Activated CD4-positive, alpha-beta T cell treated with anti-CD3 and anti-CD28 coated beads, Interleukin-10, Interleukin-2, amounts not matched to agents 100 ng/mL and 50 ng/mL, durations not matched to agents 16 hours and 8 hours (primary cell): ENCODE results near the gene CLSTN1.
"Not testable (repeated sequence)": the region's sequence is repeated elsewhere in the genome, so short reads cannot be mapped to it uniquely, and the experiment has no call there.

Experiments used
- DNase-seq: peaks from one replicate; pipeline ENCODE4 v3.0.0-alpha.2; 2020

CLSTN1 gene

DNA sequence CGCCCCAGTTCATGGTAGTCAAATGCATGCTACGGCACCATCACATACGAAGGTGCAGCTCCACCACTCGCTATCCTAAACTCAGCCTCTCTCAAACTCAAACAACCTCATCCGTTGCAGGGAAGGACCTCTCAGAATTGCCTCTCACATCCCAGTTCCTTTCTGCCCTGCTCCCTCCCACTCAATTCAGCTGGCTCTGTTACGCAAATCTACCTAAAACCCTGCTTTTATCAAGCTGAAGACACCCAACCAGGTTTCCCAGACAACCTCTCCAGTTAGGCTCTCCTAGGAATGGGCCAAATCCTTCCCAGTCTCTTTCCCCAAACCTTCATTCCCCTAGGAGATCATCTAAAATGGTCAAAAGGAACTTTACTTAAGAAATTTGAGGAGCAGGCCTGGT lies 62.9 kb downstream of the CLSTN1 start:
- DNase-seq = no peak

- DNase-seq = no peak
Measured at GRCh38 chr1:9759939-9760338, 63.8 kb downstream of the CLSTN1 start.

- no peak for DNase-seq
Measured at GRCh38 chr1:9758559-9759121, 65.1 kb downstream of the CLSTN1 start.

- no peak for DNase-seq
Measured at GRCh38 chr1:9755441-9755995, 68.2 kb downstream of the CLSTN1 start.

DNA sequence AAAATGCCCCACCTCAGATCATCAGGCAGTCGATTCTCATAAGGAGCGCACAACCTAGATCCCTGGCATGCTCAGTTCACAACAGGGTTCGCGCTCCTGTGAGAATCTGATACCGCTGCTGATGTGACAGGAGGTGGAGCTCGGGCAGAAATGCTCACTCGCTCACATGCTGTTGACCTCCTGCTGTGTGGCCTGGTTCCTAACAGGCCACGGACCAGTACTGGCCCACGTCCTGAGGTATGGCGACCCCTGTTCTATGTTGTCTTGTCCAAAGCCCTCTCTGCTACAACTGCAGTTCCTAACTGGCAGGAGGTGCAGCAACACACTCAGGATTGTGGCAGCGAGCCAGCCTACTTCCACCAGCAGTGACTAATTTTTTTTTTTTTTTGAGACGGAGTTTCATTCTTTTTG lies 70.6 kb downstream of the CLSTN1 start:
- no peak for DNase-seq

DNA sequence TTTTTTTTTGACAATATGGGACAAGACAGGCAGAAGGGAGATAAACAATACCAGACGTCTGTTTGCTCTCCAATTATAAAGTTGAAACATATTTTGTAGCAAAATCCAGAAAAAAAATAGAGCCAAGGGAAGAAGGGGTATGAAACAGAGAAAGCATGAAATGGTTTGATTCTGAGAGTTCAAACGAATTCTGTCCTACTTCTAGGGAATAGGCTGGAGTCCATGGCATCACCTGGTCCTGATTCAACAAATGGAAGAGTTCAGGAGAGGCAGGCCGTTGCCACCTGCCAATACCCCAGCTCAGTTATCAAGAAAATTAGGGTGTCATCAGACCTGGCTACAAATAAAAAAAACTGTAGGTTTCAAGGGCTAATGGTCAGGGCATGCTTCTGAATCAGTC lies 71.8 kb downstream of the CLSTN1 start:
- DNase-seq = no peak

- DNase-seq = no peak
Measured at GRCh38 chr1:9749361-9749760, 74.4 kb downstream of the CLSTN1 start.

GRCh38 chr1:9748391-9748790 lies 75.4 kb downstream of the CLSTN1 start:
- not testable (repeated sequence) for DNase-seq

DNA sequence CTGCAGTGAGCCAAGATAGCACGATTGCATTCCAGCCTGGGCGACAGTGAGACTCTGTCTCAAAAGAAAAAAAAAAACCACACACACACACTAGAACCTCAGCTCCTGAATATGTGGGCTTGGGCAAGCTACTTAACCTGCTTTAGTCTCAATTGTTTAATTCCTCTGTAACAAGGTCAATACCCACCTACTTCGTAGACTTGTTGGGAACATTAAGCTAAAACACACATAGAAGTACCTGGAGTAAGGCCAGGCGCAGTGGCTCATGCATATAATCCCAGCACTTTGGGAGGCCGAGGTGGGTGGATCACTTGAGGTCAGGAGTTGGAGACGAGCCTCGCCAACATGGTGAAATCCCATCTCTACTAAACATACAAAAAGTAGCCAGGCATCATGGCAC lies 77.1 kb downstream of the CLSTN1 start:
- no peak for DNase-seq

DNA sequence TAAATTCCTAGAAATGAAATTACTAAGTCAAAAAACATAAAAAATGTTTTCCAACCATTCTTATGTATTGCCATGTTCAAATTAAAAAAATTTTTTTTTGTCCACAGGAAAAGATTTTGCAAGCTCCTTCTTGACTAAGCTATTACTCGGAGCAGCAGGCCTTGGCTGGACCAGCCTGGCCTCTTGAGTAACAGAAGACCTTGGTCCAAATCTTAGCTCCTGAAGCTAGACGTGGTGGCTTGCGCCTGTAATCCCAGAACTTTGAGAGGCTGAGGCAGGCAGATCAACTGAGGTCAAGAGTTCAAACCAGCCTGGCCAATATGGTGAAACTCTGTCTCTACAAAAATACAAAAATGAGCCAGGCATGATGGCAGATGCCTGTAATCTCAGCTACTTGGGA lies 77.6 kb downstream of the CLSTN1 start:
- no peak for DNase-seq

GRCh38 chr1:9744106-9744799 lies 79.5 kb downstream of the CLSTN1 start:
- DNase-seq = no peak

DNA sequence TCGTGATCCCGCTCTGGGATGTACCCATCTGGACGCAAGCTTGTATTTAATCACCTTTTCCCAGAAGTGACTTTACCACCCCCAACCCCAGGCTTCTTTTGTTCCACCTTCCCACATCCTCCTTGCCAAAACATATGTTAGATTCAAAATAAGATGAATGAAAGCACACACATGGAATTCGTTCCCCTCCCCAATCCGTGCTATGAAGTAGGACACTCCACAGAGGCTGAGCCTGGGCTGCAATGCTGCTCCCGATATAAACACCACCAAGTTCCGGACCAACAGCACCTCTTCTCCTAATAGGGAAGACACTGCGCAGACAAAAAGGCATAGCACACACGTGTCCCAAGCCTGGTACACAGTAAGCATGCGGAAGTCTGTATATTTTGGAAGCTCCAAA lies 86.1 kb downstream of the CLSTN1 start:
- no peak for DNase-seq

- no peak for DNase-seq
Measured at GRCh38 chr1:9737057-9737456, 86.7 kb downstream of the CLSTN1 start.

DNA sequence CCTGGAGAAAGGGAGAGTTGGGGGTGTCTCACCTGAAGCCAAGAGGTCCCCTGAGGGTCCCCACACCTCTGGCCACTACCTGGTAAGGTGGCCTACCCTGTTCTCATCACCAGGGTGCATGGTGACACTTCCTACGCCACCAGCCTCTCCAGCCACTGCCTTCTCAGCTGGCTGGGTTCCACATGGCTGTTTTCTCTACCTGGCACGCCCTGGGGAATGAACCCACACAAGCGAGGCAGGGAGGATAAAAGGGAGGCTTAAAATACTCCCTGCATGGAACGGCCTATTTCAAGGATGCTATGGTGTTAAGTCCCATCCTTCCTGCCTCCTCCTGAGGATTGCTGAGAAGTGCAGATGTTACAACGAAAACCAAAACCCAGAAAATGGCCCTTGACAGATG lies 87.5 kb downstream of the CLSTN1 start:
- no peak for DNase-seq

GRCh38 chr1:9735800-9736199 lies 88.0 kb downstream of the CLSTN1 start:
- no peak for DNase-seq

- DNase-seq = no peak
Measured at GRCh38 chr1:9733160-9733789, 90.5 kb downstream of the CLSTN1 start.

GRCh38 chr1:9732123-9732971 lies 91.4 kb downstream of the CLSTN1 start:
- DNase-seq = no peak

DNA sequence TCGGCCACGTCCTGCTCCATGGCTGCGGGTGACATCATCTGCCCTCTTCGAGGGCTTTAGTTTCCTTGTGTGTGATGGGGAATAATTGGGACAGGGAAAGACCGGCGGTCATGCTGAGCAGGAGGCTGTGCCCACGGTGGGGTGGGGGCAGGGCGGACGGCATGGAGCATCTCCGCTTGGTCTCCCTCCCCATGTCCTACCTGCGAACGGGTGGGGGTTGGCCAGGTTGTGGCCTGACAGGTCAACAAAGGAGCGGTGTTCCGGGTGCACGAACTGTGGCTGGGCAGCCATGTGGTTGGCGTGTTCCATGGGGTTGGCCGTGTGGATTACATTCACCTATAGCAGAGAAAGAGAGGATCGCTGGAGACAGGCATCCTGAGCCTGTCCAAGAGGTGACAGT lies 92.2 kb downstream of the CLSTN1 start:
- DNase-seq = no peak

GRCh38 chr1:9731051-9731537 lies 92.7 kb downstream of the CLSTN1 start:
- DNase-seq = no peak

- no peak for DNase-seq
Measured at GRCh38 chr1:9730096-9730901, 93.5 kb downstream of the CLSTN1 start.

DNA sequence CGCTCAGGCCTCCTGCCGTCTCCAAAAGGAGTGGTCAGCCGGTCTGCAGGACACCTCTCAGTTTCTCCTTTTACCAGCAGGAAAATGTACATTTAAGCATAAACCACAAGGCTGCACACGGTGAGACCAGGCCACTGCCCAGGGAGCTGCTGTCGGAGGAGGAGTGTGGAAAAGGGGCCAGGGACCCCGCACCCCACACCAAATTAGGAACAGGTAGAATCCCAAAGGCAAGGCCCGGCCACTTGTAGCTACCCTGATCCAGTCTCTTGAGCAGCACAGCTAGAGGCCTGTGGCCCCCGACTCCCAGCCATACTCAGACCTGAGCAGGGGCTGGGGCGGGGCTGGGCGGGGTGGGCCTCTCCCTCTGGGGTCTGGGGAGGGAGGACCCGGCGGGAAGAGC lies 94.2 kb downstream of the CLSTN1 start:
- no peak for DNase-seq
